SH-SY5Y (cell line): ENCODE data around the gene POU6F1.

ENCODE experiments used
- GATA2 ChIP-seq: IDR thresholded peaks from 2 replicates; pipeline ENCODE4 v1.6.1; 2011; ENCODE audit warnings: mild to moderate bottlenecking, low read depth, low read length
- GATA3 ChIP-seq: IDR thresholded peaks from 2 replicates; pipeline ENCODE4 v1.6.1; 2011; ENCODE audit warnings: low read depth, mild to moderate bottlenecking, low read length, moderate library complexity

POU6F1 gene

GRCh38 chr12:51214895-51215294 is 3.0 kb downstream of the POU6F1 start:
- TF ChIP-seq GATA2 (no peak), GATA3 (no peak)

DNA sequence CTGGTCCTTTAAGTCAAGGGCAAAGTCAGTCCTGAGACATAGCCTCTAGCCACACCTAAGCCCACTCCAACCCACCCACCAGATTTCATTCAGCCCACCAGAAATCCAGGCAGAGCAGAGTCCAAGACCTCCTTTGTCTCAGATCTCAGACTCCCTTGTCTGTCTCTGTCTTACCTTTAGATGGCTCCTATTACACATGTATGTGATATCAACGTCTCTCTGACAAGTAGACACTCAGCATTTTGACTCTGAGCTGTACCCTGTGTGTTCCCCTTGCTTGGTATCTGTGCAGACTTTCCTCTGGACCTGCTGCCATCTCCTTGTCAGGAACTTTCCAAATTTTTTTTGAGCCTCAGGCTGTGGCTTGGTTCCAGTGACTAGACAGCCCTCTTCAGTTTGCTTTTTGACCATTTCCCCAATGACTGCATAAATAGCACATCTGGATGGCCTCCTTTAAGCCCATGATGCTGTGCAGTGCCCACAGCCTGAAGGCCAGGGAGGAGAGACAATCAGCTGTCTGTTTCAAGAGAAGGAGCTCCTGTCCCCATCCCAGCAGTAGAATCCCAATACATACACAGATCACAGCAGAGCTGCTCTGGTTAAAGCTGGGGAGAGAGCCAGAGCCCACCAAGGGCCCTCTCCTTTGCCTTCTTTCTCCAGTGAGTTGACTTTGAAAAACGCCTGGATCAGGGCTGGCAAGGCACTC is 7.0 kb downstream of the POU6F1 start:
- TF ChIP-seq GATA2 (no peak), GATA3 (no peak)

DNA sequence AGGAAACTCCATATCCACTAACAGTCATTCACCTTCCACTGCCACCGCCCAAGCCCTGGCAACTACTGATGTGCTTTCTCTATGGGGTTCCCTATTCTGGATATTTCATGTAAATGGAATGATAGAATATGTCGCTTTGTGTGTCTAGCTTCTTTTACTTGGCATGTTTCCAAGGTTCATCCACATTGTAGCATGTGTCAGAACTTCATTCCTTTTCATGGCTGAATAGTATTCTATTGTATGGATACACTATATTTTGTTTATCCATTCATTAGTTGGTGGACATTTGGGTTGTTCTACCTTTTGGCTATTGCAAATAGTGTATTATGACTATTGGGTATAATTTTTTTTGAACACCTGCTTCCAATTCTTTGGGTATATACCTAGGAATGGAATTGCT is 8.6 kb downstream of the POU6F1 start:
- TF ChIP-seq GATA2 (no peak), GATA3 (no peak)

- TF ChIP-seq GATA3: no peak
- TF ChIP-seq GATA2: no peak
Observed at GRCh38 chr12:51208016-51208660, 9.7 kb downstream of the POU6F1 start.

DNA sequence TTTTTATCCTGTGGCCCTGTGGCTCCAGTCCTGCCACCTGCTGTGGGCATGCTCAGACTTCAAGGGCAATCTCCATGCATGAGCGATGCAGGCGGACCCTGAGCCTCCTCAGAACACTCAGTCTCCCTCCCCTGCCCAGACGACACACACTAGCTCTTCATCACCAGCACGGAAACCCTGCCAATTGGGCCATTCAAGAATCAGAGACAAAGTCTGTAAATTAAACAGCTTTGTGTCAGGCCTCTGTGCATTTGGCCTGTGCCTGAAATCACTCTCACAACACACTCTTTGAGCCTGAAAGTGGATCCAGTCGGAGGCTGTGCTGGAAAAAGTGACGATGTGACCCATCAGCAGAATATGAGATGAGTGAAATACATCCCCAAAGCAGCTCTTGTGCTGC is 12.5 kb downstream of the POU6F1 start:
- no peak for TF ChIP-seq GATA3
- no peak for TF ChIP-seq GATA2

- TF ChIP-seq GATA3 (no peak), GATA2 (no peak)
Observed at GRCh38 chr12:51202718-51203117, 15.1 kb downstream of the POU6F1 start.

DNA sequence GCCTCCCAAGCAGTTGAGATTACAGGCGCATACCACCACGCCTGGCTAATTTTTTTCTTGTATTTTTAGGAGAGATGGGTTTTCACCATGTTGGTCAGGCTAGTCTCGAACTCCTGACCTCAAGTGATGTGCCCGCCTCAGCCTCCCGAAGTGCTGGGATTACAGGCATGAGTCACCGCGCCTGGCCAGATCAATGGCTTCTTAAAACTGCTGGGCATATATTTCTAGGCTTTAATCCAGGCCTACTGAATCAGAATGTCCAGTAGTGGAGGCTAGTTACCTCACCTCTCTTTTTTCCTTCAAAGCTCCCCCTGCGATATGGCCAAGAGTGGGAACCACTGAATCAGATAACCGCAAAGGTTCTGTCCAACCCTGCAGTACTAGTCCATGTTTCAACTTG is 17.1 kb downstream of the POU6F1 start:
- TF ChIP-seq GATA3: no peak

DNA sequence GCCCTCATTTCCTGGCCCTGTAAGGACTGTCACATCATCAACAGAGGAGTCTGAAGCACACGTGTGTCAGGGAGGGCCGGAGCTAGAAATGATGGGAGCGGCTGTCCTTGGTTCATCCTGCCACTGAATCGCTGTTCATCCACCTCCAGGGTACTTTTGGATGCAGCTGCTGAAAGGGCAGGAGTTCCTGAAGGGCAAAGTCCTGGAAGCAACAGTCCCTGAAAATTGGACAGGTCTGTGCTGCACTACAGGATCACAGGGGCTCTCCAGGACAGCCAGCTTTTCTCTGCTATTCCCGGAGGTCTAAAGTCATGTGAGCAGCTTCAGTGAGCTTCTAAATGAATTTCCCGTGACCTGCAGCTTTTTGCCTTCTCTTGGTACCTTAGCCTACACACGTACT is 17.7 kb downstream of the POU6F1 start:
- TF ChIP-seq GATA2 (no peak), GATA3 (no peak)

GRCh38 chr12:51199366-51199945 is 18.4 kb downstream of the POU6F1 start:
- TF ChIP-seq GATA2: no peak
- TF ChIP-seq GATA3: no peak

GRCh38 chr12:51198568-51199365 is 19.1 kb downstream of the POU6F1 start:
- TF ChIP-seq GATA2 (no peak), GATA3 (no peak)

DNA sequence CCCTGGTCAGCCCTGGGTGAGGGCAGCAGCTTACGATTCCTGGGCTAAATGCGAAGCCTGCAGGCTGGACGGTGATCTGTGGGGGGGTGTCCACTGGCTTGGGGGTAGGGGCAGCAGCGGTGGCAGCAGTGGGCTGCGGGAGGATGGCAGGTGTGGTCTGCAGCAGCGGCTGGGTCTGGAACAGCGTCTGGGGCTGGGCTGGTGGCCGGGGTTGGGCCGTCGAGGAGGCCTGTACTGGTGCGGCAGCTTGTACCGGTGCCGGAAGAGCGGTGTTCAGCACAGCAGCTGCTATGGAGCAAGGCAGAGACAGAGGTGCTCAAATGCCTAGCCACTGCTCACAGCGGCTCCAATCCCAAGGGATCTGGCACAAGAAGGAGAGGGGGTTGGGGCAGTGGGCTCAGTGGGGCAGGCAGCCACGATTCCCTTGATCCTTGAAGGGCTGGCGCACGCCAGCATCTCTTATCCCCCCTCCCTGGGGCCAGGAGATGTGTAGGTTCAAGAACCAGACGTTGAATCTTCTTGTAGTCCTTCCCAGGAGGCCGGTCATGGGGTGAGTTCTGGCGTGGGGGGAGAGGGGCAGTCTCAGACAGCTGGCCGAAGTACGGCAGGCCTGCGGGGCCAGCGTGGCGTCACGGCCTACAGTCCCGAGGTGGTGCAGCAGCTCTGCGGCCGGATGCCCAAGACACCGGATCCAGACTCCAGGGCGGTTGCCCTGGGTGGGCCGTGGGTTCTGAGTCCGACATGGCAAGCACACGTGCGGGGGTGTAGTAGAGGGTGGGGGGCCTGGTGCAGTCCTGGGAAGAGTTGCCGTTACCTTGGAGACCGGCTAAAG is 19.9 kb downstream of the POU6F1 start:
- TF ChIP-seq GATA2 (no peak), GATA3 (no peak)

GRCh38 chr12:51196547-51196946 is 21.3 kb downstream of the POU6F1 start:
- no peak for TF ChIP-seq GATA3

GRCh38 chr12:51195841-51196240 is 22.0 kb downstream of the POU6F1 start:
- TF ChIP-seq GATA2 (no peak), GATA3 (no peak)

- TF ChIP-seq GATA2 (no peak), GATA3 (no peak)
Observed at GRCh38 chr12:51192284-51192671, 25.6 kb downstream of the POU6F1 start.
